Mesenchymal stem cell (in vitro differentiated cells and primary cell): Measurements from ENCODE around the gene B3GNT2.

Experiments used
- DNase-seq: peaks from one replicate; pipeline ENCODE4 v3.0.0-alpha.2; 2013
- H2AFZ ChIP-seq: one replicate; pipeline ENCODE4 v1.6.1; 2013; ENCODE audit warnings: low read depth, mild to moderate bottlenecking, control low read depth, inconsistent platforms, low read length, moderate library complexity
- H2AK5ac ChIP-seq: 2 replicates; pipeline ENCODE4 v1.6.1; 2013; ENCODE audit warnings: low read length, moderate library complexity, mild to moderate bottlenecking, inconsistent platforms; ENCODE audit not compliant: severe bottlenecking
- H2BK120ac ChIP-seq: one replicate; pipeline ENCODE4 v1.6.1; 2013; ENCODE audit warnings: low read depth, mild to moderate bottlenecking, inconsistent platforms, low read length, moderate library complexity
- H2BK12ac ChIP-seq, 2 experiments: one replicate each; pipeline ENCODE4 v1.6.1; 2013; ENCODE audit warnings: inconsistent platforms in 2 of 2, low read length in 2 of 2, mild to moderate bottlenecking in 2 of 2, moderate library complexity in 2 of 2, control low read depth in 1 of 2
- H2BK15ac ChIP-seq: one replicate; pipeline ENCODE4 v1.6.1; 2013; ENCODE audit warnings: mild to moderate bottlenecking, low read depth, inconsistent platforms; ENCODE audit not compliant: poor library complexity, severe bottlenecking
- H2BK5ac ChIP-seq: 2 replicates; pipeline ENCODE4 v1.6.1; 2013; ENCODE audit warnings: low read depth, mild to moderate bottlenecking, low read length, control low read depth, inconsistent platforms; ENCODE audit not compliant: poor library complexity, severe bottlenecking
- H3K14ac ChIP-seq, 2 experiments: one replicate each; pipeline ENCODE4 v1.6.1; 2013; ENCODE audit warnings: inconsistent platforms in 2 of 2, low read length in 2 of 2, control low read depth in 1 of 2, mild to moderate bottlenecking in 1 of 2, moderate library complexity in 1 of 2
- H3K18ac ChIP-seq, 2 experiments: one replicate each; pipeline ENCODE4 v1.6.1; 2013; ENCODE audit warnings: inconsistent platforms in 2 of 2, low read length in 2 of 2, control low read depth in 1 of 2, low read depth in 1 of 2, mild to moderate bottlenecking in 1 of 2
- H3K23ac ChIP-seq, 2 experiments: one replicate each; pipeline ENCODE4 v1.6.1; 2013; ENCODE audit warnings: inconsistent platforms in 2 of 2, low read length in 2 of 2, mild to moderate bottlenecking in 2 of 2, moderate library complexity in 2 of 2, control low read depth in 1 of 2
- H3K27ac ChIP-seq: 2 replicates; pipeline ENCODE4 v1.5.1; 2013; ENCODE audit warnings: mild to moderate bottlenecking, moderate library complexity, low read length, control low read depth, inconsistent platforms; ENCODE audit not compliant: poor library complexity, severe bottlenecking
- H3K27me3 ChIP-seq, 2 experiments: 2 replicates each; pipeline versions ENCODE4 v1.6.1 to v1.7.0; 2013; ENCODE audit warnings: low read length in 2 of 2, mild to moderate bottlenecking in 2 of 2, moderate library complexity in 2 of 2, control low read depth in 1 of 2, inconsistent platforms in 1 of 2; ENCODE audit not compliant: control insufficient read depth in 1 of 2, insufficient read depth in 1 of 2
- H3K36me3 ChIP-seq, 2 experiments: 2 replicates each; pipeline versions ENCODE4 v1.6.1 to v1.7.0; 2013; ENCODE audit warnings: low read length in 2 of 2, control low read depth in 1 of 2, inconsistent platforms in 1 of 2, low read depth in 1 of 2, mild to moderate bottlenecking in 1 of 2; ENCODE audit not compliant: insufficient read depth in 2 of 2, control insufficient read depth in 1 of 2
- H3K4ac ChIP-seq, 2 experiments: one replicate each; pipeline ENCODE4 v1.6.1; 2013; ENCODE audit warnings: inconsistent platforms in 2 of 2, low read length in 2 of 2, mild to moderate bottlenecking in 2 of 2, moderate library complexity in 2 of 2, control low read depth in 1 of 2, low read depth in 1 of 2
- H3K4me1 ChIP-seq: 2 replicates; pipeline ENCODE4 v1.6.1; 2013; ENCODE audit warnings: low read depth, low read length, control low read depth; ENCODE audit not compliant: control insufficient read depth, insufficient read depth
- H3K4me2 ChIP-seq: 2 replicates; pipeline ENCODE4 v1.6.1; 2013; ENCODE audit warnings: low read length, mild to moderate bottlenecking, inconsistent platforms; ENCODE audit not compliant: poor library complexity, severe bottlenecking
- H3K4me3 ChIP-seq, 2 experiments: 2 replicates each; pipeline versions ENCODE4 v1.5.1 to v1.7.0; 2013; ENCODE audit warnings: low read length in 2 of 2, mild to moderate bottlenecking in 2 of 2, control low read depth in 1 of 2, low read depth in 1 of 2; ENCODE audit not compliant: insufficient read depth in 1 of 2
- H3K79me1 ChIP-seq: replicated peaks from 2 replicates; pipeline ENCODE4 v1.6.1; 2013; ENCODE audit warnings: mild to moderate bottlenecking, control low read depth, low read length, inconsistent platforms; ENCODE audit not compliant: poor library complexity, severe bottlenecking
- H3K9ac ChIP-seq: 2 replicates; pipeline ENCODE4 v1.7.0; 2013; ENCODE audit warnings: mild to moderate bottlenecking, low read length, moderate library complexity
- H3K9me3 ChIP-seq: 2 replicates; pipeline ENCODE4 v1.7.0; 2013; ENCODE audit warnings: mild to moderate bottlenecking, low read length; ENCODE audit not compliant: control insufficient read depth
- H4K8ac ChIP-seq: one replicate; pipeline ENCODE4 v1.6.1; 2013; ENCODE audit warnings: inconsistent platforms, mild to moderate bottlenecking, low read length, moderate library complexity
- H4K91ac ChIP-seq: one replicate; pipeline ENCODE4 v1.6.1; 2013; ENCODE audit warnings: mild to moderate bottlenecking, low read length, inconsistent platforms
- WGBS: methylation state at CpG from one replicate; pipeline ENCODE4 v1.1.7; 2013; ENCODE audit warnings: mixed read lengths; 5-methylcytosine and 5-hydroxymethylcytosine counted together

B3GNT2 gene

GRCh38 chr2:62205554-62205953 lies 9.6 kb downstream of the B3GNT2 start:
- Histone ChIP-seq H3K4me1 (peaks cover 4% of the 10 kb centered on the region), H3K4ac (no peak overlapping the region), H4K91ac (no peak overlapping the region), H3K36me3 (no peaks in the 10 kb centered on the region), H2AFZ (no peak overlapping the region), H3K9ac (no peak overlapping the region), H4K8ac (no peak overlapping the region), H2BK12ac (no peak overlapping the region), H3K27ac (no peak overlapping the region), H3K4me2 (no peak overlapping the region), H3K14ac (no peak overlapping the region), H3K4me3 (no peak overlapping the region), H2BK120ac (no peak overlapping the region), H2BK15ac (no peak overlapping the region), H2AK5ac (no peak overlapping the region), H3K9me3 (no peaks in the 10 kb centered on the region), H3K23ac (no peak overlapping the region), H2BK5ac (no peak overlapping the region), H3K79me1 (peaks cover 50% of the 10 kb centered on the region), H3K27me3 (no peaks in the 10 kb centered on the region), H3K18ac (peak overlapping the region in 1 of 2 experiments; percentile 42)
- no peak for DNase-seq
- 89% methylated on average over 6 of the region's 6 CpGs for WGBS

- Histone ChIP-seq H3K79me1 (peaks cover 52% of the 10 kb centered on the region), H2BK15ac (no peak overlapping the region), H3K9me3 (no peaks in the 10 kb centered on the region), H3K18ac (no peak overlapping the region), H2BK5ac (no peak overlapping the region), H3K14ac (no peak overlapping the region), H2BK12ac (no peak overlapping the region), H4K91ac (no peak overlapping the region), H3K36me3 (no peaks in the 10 kb centered on the region), H2AFZ (no peak overlapping the region), H3K27ac (no peak overlapping the region), H3K4me3 (no peak overlapping the region), H3K4me1 (peaks cover 4% of the 10 kb centered on the region), H2AK5ac (no peak overlapping the region), H3K9ac (no peak overlapping the region), H3K4me2 (no peak overlapping the region), H3K27me3 (no peaks in the 10 kb centered on the region), H3K4ac (no peak overlapping the region), H2BK120ac (no peak overlapping the region), H3K23ac (no peak overlapping the region), H4K8ac (no peak overlapping the region)
- whole genome bisulfite sequencing, result 92% methylated on average over 4 of the region's 5 CpGs
- DNase-seq, result no peak
Measured at GRCh38 chr2:62206024-62206423, 10.1 kb downstream of the B3GNT2 start.

- Histone ChIP-seq H2BK5ac (no peak overlapping the region), H2AFZ (no peak overlapping the region), H3K27me3 (no peaks in the 10 kb centered on the region), H2BK12ac (no peak overlapping the region), H3K18ac (peak overlapping the region in 1 of 2 experiments; percentile 18), H3K14ac (no peak overlapping the region), H3K4me1 (peaks cover 6% of the 10 kb centered on the region), H2AK5ac (no peak overlapping the region), H3K36me3 (no peaks in the 10 kb centered on the region), H3K4me2 (no peak overlapping the region), H3K4me3 (no peak overlapping the region), H4K91ac (no peak overlapping the region), H3K4ac (no peak overlapping the region), H3K79me1 (peaks cover 56% of the 10 kb centered on the region), H3K27ac (no peak overlapping the region), H3K23ac (no peak overlapping the region), H4K8ac (no peak overlapping the region), H2BK15ac (no peak overlapping the region), H3K9me3 (peaks cover 2% of the 10 kb centered on the region), H2BK120ac (no peak overlapping the region), H3K9ac (no peak overlapping the region)
- 91% methylated on average over 10 of the region's 10 CpGs for WGBS
- DNase-seq, result no peak
Measured at GRCh38 chr2:62207491-62207890, 11.6 kb downstream of the B3GNT2 start.

- peaks cover 2% of the 10 kb centered on the region for H3K9me3 ChIP-seq
- no peak for DNase-seq
- no peak overlapping the region for H3K4me2 ChIP-seq
- no peaks in the 10 kb centered on the region for H3K36me3 ChIP-seq
- WGBS, result 65% methylated on average over 2 of the region's 4 CpGs
- no peaks in the 10 kb centered on the region for H3K27me3 ChIP-seq
- H3K27ac ChIP-seq, result no peak overlapping the region
- H2BK12ac ChIP-seq, result no peak overlapping the region
- no peak overlapping the region for H2AFZ ChIP-seq
- no peak overlapping the region for H3K14ac ChIP-seq
- no peak overlapping the region for H3K23ac ChIP-seq
- H2BK5ac ChIP-seq, result no peak overlapping the region
- H3K4me3 ChIP-seq, result no peak overlapping the region
- no peak overlapping the region for H2AK5ac ChIP-seq
- H3K4me1 ChIP-seq, result peaks cover 6% of the 10 kb centered on the region
- no peak overlapping the region for H2BK15ac ChIP-seq
- H3K79me1 ChIP-seq, result peaks cover 57% of the 10 kb centered on the region
- H2BK120ac ChIP-seq, result no peak overlapping the region
- no peak overlapping the region for H3K4ac ChIP-seq
- no peak overlapping the region for H4K8ac ChIP-seq
- H4K91ac ChIP-seq, result no peak overlapping the region
- no peak overlapping the region for H3K18ac ChIP-seq
- no peak overlapping the region for H3K9ac ChIP-seq
Measured at GRCh38 chr2:62208074-62208757, 12.3 kb downstream of the B3GNT2 start.
